NCI-H460 (cell line): ENCODE results near the gene ATP10B. TPM values are rescaled to one million over a fixed set of nuclear protein-coding genes. Genes with fewer than 3 reads are reported as not detected.

Source experiments
- DNase-seq: peaks from one replicate; pipeline ENCODE4 v3.0.0-alpha.2; 2016; ENCODE audit warnings: low read depth; ENCODE audit errors: extremely low read depth
- total RNA-seq: library from RNA; depleted of rRNA; stranded (reverse); fragments of >200 nt; shearing (Covaris generic); gene quantifications from 2 replicates; pipeline ENCODE4 v1.2.3, GENCODE V29; 2014

ATP10B gene
- total RNA-seq, 1 experiment from 2014 or later, result not detected

DNA sequence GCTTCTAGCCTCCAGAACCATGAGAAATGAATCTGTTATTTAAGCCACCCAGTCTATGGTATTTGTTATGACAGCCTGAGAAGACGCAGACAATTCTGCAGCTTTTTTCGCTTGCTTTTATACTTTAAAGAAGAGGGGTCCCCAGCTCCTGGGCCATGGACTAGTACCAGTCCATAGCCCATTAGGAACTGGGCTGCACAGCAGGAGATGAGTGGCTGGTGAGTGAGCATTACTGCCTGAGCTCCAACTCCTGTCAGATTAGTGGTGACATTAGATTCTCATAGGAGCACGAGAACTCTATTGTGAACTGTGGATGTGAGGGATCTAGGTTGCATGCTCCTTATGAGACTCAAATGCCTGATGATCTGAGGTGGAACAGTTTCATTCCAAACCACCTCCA lies 278.7 kb downstream of the ATP10B start:
- DNase-seq, result no peak

DNA sequence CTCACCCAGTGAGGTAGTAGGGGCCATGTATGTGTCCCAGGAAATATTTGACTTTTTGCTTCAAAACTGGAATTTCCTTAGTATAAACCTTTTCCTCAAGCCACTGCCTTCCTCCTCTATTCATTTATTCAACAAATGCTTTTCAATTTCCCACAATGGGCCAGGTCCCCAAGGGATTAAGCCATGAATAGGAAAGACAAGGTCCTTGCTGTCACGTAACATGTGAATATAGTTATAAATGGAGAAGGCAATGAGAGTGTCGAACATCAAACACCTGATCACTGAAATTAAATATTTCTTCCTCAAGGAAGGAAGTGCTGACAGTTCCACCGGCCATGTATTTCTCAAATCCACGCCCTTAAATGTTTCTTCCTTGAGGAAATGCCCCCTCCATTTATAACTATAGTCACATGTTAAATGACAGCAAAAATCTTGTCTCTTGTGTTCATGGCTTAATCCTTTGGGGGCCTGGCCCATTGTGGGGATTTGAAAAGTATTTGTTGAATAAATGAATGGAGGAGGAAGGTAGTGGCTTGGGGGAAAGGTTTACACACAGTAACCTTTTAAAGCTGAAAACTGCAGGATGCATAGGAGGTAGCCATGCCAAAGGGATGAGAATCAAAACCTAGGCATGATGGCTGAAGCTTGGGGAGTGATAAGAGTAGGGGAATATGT lies 284.8 kb downstream of the ATP10B start:
- no peak for DNase-seq

DNA sequence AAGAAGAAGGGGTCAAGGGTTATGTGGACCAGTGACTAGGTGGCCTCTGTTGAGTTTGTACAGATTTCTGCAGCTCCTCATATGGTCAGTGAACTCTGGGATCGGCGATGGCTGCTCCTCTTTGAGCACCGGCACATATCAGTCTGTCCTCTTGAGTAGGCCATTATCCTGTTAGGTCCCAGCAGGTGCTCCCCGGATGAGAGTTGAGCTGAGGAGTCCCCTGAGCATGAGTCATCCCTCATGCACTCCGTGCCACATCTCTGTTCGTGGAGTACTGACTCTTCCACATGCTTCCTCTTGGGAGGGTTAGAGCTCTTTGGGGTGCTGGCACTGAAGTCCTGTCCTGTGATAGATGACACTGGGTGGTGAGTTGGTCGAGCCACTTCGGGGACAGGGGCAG lies 286.6 kb downstream of the ATP10B start:
- DNase-seq, result no peak

DNA sequence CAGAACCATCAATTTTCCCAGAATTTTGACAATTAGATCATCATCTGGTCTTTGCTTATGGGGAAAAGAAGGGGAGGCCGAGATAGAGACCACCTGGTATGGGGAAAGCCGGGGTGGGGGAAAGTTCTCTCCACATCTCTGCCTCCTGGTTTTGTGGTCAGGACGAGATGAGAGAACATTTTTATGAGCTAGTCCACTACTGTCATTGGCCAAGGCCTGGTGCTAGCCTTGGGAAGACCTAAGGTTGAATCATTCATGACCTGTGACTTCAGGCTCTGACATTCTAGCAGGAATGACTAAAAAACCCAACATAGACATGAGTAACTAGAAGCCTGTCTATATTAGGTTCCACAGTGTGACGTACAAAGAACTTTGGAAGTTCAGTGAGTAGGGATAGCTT lies 295.2 kb downstream of the ATP10B start:
- no peak for DNase-seq

DNA sequence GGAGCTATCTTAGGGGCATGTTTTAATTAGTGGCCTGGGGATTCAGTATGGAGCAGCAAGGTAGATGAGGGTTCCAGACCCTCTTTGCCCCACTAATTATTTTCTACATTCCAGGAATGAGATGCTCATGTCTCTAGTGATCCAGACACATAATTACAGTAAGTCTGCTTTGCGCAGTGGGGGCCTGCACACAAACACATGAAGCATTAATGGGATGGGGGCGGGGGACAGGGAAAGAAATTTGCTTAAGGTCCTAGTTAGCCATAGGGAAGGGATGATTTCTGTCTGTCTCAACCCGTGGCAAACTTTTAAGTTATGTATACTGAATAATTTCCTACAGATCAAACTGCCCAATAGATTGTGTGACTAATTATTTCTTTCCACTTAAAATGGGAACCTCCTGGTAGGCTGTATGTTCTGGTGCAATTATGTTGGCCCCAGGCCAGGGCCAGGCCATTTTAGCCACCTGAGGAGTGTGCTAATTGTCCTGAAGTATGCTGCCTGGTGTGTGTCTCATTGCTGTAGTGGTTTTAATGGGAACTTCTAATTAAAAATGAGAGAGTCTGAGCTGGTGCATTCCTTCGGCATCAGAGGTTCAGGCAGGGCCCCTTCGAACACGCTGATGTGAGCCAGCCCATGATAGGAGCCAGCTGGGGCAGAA lies 295.9 kb downstream of the ATP10B start:
- no peak for DNase-seq

DNA sequence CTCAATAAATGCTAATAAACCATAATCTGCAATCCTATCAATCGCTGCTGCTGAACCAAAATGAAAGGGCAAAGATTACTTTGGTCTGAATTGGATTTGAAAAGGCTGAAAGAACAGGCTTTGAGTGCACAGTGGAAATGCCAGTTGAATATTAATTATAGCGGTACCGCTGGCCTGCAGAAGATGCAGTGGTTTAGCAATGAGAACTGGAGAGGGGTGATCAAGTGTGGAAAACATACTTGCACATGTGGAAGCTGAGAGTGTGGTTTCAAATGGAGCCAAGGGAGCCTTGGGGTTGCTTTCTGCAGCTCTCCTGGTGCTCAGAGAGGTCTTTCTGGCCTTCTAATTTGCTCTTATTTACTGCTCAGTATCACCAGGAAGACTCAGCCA lies 296.4 kb downstream of the ATP10B start:
- no peak for DNase-seq

DNA sequence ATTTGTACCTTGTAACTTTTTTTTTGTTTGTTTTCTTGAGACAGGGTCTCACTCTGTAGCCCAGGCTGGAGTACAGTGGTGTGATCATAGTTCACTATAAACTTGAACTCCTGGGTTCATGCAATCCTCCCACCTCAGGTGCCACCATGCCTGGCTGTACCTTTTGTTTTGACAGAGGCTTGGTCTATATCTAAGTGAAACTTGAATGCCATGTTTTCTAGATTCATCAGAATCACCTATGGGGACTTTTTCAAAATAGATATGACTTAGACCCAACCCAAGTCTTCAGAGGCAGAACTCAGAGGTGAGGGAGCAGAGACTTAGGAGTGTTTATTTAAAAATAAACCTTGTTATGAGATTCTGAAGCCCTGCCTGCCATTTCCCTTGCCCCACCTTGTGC lies 301.9 kb downstream of the ATP10B start:
- DNase-seq, result no peak

DNA sequence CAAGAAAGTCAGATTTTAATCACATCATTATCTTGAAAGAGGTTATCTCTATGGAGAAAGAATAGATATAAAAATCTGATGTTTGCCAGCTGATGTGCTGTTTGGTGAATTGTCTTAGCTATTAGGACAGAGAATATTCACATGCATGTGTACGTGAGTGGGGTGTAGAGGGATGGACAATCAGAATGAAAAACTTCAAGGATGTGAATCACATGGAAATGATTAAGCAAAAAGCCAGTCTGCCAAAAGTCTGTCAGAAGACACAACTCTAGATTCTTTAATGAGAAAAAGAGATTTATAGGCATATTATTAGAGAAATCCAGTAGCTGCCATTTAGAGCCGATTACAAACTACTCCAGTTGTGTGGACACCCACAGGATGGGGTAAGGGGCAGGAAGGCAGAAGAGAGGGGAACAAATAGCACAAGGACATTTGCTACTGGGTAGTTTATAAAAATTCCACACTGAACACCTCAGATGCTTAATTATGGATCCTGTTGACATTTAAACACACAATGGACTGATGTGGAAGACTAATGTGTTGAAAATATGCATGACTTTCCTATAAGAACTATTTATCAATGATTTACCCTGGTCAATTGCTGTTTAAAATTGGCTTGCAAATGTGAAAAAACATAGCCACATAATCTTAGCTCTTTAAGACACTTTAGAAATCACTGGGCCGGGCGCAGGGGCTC lies 302.9 kb downstream of the ATP10B start:
- DNase-seq, result no peak

DNA sequence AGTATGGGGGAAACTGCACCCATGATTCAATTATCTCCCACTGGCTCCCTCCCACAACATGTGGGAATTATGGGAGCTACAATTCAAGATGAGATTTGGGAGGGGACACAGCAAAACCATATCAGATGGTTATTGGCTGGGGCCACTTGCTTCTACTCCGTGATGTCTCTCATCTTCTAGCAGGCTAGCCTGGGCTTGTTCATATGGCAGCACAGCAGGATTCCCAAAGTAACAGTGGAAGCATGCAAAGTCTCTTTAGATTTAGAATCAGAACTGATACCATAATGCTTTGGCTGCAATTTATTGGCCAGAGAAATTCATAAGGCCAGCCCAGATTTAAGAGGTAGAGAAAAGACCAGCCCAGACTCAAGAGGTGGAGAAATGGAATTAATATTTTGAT lies 304.1 kb downstream of the ATP10B start:
- no peak for DNase-seq

DNA sequence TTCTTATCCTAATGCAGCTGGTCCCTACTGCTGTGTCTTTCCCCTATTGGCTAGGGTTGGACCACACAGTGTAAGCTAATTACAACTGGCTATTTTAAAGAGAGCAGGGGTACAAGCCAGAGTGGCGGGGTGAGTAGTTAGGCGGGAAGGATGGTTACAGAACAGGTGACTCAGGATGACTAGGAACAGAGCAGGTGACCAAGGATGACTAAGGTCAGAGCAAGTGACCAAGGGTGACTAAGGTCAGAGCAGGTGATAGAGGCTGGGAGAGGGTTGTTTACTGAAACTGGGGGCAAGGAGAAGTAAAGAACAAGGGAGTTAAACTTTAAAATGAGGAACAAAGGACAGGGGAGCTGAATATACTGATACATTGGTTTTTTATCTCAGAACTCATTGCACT lies 304.9 kb downstream of the ATP10B start:
- DNase-seq, result no peak

DNA sequence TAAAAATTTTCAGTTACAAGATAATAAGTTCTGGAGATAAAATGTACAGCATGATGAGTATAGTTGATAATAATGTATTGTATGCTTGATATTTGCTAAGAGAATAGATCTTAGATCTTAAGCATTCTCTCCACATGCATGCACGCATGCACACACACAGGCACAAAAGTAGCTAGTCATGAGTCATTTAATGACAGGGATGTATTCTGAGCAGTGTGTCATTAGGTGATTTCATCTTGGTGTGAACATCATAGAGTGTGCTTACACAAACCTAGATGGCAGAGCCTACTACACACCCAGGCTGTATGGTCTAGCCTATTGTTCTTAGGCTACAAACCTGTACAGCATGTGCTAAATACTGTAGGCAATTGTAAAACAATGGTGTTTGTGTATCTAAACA lies 306.2 kb downstream of the ATP10B start:
- no peak for DNase-seq

DNA sequence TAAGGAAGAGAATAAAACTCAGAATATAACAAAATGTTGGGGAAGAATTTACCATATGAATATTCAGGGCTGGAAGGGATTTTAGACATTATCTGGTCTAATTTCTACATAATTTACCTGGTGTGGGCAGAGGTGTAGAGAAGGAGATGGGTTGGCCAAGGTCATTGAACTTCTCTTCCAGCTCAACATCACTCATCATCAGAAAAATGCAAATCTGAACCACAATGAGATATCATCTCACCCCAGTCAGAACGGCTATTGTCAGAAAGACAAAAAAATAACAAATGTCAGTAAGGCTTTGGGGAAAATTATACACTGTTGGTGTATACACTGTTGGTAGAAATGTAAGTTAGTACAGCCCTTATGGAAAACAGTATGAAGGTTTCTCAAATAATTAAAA lies 308.6 kb downstream of the ATP10B start:
- no peak for DNase-seq

DNA sequence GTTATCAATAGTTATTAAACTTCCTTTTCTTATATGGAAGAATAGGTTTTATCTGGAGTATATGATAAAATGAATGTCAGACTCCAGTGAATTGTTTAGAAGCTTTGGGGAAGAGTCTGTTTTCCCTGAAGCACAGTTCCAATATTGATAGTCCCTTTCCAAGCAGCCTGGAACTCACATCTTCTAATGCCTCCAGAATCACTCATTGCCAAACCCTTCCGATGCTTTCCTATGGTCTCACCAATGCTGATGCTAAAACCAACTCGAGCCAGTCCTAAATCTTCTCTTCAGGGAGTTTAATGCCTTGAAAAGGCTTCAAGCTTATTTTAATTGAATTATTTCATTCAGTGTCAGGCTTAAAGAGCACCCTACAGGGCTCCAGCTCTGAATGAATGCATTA lies 309.2 kb downstream of the ATP10B start:
- no peak for DNase-seq

DNA sequence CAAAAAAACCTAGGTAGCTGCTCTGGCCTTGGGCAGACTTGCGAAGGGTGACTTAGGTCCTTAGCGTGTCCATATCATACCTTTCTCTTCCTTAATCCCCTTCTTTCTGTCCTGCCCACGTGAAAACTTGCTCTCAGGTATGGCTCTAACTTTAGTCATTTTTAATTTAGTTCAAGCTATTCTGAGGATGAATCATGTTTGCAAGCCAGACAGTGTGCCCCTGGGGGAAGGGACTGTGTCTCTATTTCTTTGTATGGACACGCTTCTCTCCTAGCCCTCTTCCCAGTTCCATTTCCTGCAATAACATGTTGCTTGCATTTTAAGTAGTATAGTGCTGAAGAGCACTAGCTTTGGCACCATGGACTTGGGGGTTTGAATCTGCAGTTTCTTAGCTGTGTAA lies 309.7 kb downstream of the ATP10B start:
- no peak for DNase-seq

DNA sequence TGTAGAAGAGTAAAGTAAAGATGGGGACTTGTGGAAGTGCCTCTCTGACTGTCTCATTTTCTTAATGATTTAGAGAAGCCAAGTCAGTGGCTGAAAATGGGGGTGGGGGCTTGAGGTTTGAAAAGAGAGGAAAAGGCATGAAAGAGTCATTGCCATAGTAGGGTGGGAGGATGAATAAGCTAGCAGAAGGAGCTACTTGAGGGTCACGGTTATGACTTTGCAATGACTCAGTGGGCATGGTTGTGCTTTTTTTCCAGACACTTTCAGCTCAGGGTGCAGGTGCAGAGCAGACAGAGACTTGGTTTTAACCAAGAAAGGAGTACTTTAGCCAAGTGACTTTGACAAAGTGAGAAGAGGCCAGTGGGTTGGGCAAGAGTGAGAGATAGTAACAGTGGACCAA lies 312.6 kb downstream of the ATP10B start:
- no peak for DNase-seq

DNA sequence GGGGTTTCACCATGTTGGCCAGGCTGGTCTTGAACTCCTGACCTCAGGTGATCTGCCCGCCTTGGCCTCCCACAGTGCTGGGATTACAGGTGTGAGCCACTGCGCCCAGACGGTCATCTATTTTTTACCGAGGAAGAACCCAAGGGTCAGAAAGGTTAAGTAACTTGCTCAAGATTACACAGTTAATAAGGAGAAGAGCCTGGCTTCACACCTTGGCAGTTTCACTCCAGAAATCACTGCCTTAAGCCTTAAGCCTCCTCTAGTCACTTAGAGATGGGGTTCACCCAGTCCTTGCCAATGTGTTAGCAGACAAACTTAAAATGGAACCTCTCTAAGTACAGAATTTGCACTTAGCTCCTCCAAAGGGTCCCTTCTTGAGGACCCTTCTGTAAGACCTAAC lies 314.1 kb downstream of the ATP10B start:
- DNase-seq, result no peak

DNA sequence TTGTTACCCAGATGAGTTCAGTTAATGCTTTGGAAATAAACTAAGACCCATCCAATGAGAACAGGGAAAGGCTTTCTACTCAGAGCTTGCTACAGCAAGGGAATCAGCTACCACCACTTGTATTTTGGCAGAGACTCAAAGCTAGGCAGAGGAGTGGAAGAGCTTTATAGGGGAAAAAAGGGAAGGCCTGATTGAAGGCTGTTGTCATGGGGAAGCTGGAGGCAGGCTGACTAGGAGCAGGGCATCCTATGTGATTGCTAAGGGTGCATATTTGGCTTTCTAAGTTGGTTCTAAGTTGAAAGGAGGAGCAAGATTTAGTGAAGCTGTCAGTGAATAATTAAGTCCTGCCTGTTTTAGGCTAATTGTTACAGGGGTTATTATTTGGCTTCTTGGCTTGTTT lies 314.9 kb downstream of the ATP10B start:
- no peak for DNase-seq

DNA sequence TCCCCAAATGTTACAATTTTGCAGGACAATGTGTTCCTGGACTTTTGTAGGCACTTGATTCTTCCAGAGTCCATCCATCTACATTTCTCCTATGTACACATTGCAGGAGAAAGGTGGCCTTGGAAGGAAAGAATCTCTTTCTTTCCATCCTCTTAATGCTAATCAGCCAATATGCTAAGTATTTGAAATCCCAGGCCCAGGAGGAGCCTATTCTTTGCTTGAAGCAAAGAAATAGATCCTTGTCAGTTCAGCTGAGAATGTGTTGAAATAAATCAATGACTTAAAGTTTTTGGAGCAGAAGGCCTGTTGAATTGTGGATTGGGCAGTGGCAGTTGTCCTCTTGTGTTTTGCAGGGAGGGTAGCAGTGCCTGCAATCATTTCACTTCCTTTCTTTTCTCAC lies 317.1 kb downstream of the ATP10B start:
- no peak for DNase-seq

DNA sequence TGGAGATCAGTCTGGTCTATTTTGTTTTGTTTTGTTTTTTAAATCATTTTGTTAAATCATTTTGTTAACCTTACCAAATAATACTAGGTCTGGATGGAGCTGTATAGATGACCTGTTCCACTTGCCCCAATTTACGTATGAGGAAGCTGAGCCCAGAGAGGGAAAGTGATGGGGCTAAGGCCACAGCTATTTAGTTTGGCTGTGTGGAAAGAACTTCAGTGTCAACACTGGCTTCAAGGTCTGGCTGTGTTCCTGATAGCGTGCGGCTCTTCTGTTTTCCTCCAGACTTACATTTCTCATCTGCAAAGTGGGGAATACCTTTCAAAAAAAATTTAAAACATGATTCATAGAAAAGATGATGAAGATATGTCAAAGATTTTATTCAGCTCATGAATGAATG lies 317.9 kb downstream of the ATP10B start:
- DNase-seq, result no peak

DNA sequence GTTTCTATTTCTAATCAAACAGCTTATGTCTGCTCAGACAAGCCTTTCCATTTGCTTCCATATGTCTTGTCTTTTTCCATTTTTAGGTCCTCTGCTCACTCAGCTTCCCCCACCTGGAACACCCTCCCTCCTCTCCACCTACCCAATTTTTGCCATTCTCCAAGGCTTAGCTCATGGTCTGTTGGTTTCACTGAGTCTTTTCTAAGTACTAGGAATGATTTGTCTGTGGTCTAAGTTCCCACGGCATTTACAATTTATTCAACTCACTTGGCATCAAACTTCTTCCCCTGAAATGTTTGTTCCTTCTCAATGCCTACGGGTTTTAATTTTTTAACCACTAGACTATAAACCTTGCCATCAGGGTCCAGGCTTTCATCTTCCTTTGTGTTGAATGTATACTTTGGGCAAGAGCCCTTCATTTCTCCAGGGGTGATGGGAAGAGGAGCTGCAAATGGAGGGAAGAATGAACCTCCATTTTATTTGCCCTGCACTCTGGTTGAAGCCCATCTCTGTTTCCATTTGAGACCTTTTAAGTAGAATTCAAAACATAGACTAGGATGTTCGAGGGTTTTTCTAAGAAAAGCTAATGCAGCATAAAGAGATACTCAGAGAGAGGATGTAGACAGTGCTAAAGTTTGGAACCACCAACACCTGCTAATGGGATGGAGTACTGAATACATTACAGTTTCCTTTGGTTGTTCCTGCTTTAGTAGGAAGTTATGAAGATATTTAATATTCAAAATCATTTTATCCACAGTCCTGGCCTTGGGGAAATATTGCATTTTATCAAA lies 326.3 kb downstream of the ATP10B start:
- no peak for DNase-seq

DNA sequence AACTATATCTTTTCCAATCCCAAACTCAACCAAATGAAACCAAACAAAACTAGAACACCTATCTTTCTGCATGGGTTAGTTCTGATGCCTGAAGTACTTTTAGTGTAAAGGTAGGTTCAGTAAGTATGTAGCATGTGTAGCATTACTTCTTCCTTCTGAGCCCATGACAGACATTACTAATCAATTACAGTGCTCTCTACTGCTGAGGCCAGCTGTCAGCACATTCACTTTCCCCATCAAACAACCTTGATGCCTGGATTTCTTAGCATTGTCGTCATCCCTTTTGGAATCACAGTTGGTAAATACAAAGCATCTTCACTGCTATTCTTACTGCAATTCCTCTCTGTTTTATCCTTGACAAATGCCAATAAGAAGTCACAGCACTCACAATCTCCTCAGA lies 327.2 kb downstream of the ATP10B start:
- DNase-seq, result no peak
